22Rv1 (cell line): ENCODE measurements around the gene GSTK1.
"Not testable (repeated sequence)": the region's sequence is repeated elsewhere in the genome, so short reads cannot be mapped to it uniquely, and the experiment has no call there.

ENCODE experiments used
- H3K27ac ChIP-seq: fragments of 450-650 bp; 2 replicates; pipeline ENCODE4 v1.5.1; 2017
- CTCF ChIP-seq: fragments of 450-650 bp; IDR thresholded peaks from 2 replicates; pipeline ENCODE4 v1.5.1; 2017; ENCODE audit warnings: mild to moderate bottlenecking
- ZFX ChIP-seq: fragments of 450-650 bp; IDR thresholded peaks from 2 replicates; pipeline ENCODE4 v1.6.1; 2017; ENCODE audit warnings: antibody characterized with exemption, borderline replicate concordance

Gene GSTK1

GRCh38 chr7:143263266-143264195 lies at the start of gene GSTK1:
Gene GSTK1 (plus strand): TSS chr7:143263441. CDS start chr7:143263514, 73 bp downstream.
- TF ChIP-seq CTCF (no peak; the same call in 1 of the 2 replicates), ZFX (no peak)
- H3K27ac ChIP-seq = peak within 1 kb of the TSS; percentile 63

GRCh38 chr7:143213478-143213877 lies 49.8 kb upstream of the GSTK1 start:
- H3K27ac ChIP-seq = not testable (repeated sequence)

- no peak for TF ChIP-seq ZFX
- TF ChIP-seq CTCF = peak; percentile 100
- no peak overlapping the region for H3K27ac ChIP-seq
Observed at GRCh38 chr7:143214789-143215679, 48.2 kb upstream of the GSTK1 start.

- TF ChIP-seq CTCF (no peak), ZFX (no peak)
Observed at GRCh38 chr7:143216151-143216550, 47.1 kb upstream of the GSTK1 start.

GRCh38 chr7:143216686-143217085 lies 46.6 kb upstream of the GSTK1 start:
- no peak overlapping the region for H3K27ac ChIP-seq
- TF ChIP-seq ZFX = no peak
- TF ChIP-seq CTCF = no peak

More at GRCh38 chr7:143216151-143216550, 47.1 kb upstream of the GSTK1 start:
- no peak overlapping the region for H3K27ac ChIP-seq

GRCh38 chr7:143217806-143218205 lies 45.4 kb upstream of the GSTK1 start:
- no peak for TF ChIP-seq ZFX
- no peak for TF ChIP-seq CTCF
- no peak overlapping the region for H3K27ac ChIP-seq

- no peak for TF ChIP-seq CTCF
- no peak for TF ChIP-seq ZFX
Observed at GRCh38 chr7:143221286-143221685, 42.0 kb upstream of the GSTK1 start.

More at GRCh38 chr7:143221286-143221685, 42.0 kb upstream of the GSTK1 start:
- no peak overlapping the region for H3K27ac ChIP-seq
